NCI-H1105 treated with DMSO at 0.1 percent for 48 hours (cell line): Measurements from ENCODE around the gene NBDY.
"Not testable (repeated sequence)": the region's sequence is repeated elsewhere in the genome, so short reads cannot be mapped to it uniquely, and the experiment has no call there.

ENCODE experiments used
- DNase-seq: peaks from one replicate; lab custom pipeline; 2025; lab: John Stamatoyannopoulos, UW

Gene NBDY

GRCh38 chrX:56764153-56764974 lies 35.3 kb downstream of the NBDY start:
- no peak for DNase-seq

GRCh38 chrX:56764975-56765791 lies 36.1 kb downstream of the NBDY start:
- no peak for DNase-seq

GRCh38 chrX:56765811-56766553 lies 36.9 kb downstream of the NBDY start:
- DNase-seq = no peak

GRCh38 chrX:56766554-56767347 lies 37.7 kb downstream of the NBDY start:
- DNase-seq = no peak

- not testable (repeated sequence) for DNase-seq
These were observed 38.5 kb downstream of the NBDY start for GRCh38 chrX:56767348-56768119.

- DNase-seq = not testable (repeated sequence)
These were observed 39.1 kb downstream of the NBDY start for GRCh38 chrX:56768120-56768660.

- not testable (repeated sequence) for DNase-seq
These were observed 43.9 kb downstream of the NBDY start for GRCh38 chrX:56772675-56773521.

- DNase-seq = not testable (repeated sequence)
These were observed 44.5 kb downstream of the NBDY start for GRCh38 chrX:56773522-56774060.

GRCh38 chrX:56778099-56778923 lies 49.3 kb downstream of the NBDY start:
- not testable (repeated sequence) for DNase-seq

GRCh38 chrX:56778924-56779468 lies 50.0 kb downstream of the NBDY start:
- not testable (repeated sequence) for DNase-seq

GRCh38 chrX:56780681-56781649 lies 51.9 kb downstream of the NBDY start:
- not testable (repeated sequence) for DNase-seq

- no peak for DNase-seq
These were observed 53.3 kb downstream of the NBDY start for GRCh38 chrX:56782352-56782751.

GRCh38 chrX:56782791-56783449 lies 53.9 kb downstream of the NBDY start:
- no peak for DNase-seq

- no peak for DNase-seq
These were observed 54.4 kb downstream of the NBDY start for GRCh38 chrX:56783450-56783831.

- DNase-seq = no peak
These were observed 55.1 kb downstream of the NBDY start for GRCh38 chrX:56783996-56784620.

GRCh38 chrX:56784666-56785065 lies 55.6 kb downstream of the NBDY start:
- DNase-seq = no peak
